ENCODE results near the gene FBXO34.

The FBXO34 gene

DNA sequence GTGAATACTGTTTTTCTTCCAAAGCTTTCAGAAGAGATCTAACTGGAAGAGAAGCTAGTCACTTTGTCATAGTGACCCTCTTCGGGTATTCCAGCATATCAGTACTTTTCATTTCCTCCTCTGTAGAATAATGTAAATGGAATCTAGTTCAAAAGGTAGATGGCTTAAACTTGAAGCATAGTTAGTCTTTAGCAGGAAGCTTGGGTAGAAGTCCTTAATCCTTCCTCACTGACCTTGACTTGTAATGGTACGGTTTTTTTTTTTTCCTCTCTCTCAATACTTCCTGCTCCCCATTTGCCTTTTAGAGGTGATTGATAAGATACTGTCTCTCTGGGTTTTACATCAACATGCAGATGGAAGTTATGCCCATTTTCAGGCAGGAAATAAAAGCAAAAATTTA, 1.7 kb downstream of the FBXO34 start:
- no peak for DNase-seq

DNA sequence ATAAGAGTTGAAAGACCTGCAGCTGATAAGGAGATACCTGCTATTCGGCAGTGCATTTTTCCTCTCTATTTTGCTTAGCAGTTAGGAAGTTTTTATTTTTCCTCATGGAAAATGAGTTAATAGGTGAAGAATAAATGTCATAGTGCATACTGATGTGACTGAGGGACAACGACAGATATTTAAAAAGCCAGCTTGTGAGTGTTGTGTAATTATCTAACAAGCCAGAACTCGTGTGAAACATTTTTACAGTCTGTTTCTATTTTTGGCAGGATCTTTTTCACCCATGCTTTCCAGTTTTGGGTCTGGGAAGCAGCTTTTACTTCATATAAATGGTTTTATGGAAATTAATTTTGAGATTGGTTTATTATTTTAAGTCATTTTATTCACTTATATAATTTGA, 2.9 kb downstream of the FBXO34 start:
- no peak for DNase-seq

DNA sequence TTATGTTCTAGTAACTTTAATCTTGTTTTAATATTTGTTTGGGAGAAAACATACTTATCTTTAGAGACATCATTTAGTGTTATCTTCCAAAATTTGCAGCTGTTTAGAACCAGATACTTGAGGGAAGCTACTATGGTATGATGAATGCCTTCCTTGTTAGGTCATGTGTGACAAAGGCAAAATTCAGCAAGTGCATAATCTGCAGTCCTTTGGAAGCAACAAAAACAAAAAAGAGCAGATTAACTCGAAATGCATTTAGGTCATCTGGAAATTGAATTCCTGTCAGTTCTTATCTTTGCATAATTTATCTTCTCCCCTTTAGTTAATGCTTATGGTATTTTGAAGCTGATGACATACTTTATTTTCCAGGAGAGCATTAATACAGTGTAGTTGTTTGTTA, 3.5 kb downstream of the FBXO34 start:
- DNase-seq: no peak

DNA sequence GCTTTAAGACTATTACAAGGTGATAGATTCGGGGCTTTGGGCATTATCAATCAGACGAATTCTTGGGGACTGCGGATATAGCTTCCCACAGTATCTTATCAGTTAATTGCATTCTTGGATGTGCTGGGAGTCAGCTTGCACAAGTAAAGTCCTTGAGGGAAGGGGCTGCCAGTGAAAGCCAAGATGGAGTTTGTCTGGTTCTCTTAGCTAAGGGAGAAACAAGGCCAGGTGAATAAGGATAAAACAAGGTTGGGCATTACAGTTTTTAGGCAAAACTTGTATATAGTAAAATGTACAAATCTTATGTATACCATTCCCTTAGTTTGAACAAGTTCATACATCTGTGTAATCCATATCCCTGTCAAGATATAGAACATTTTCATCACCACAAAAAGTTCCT, 5.5 kb downstream of the FBXO34 start:
- no peak for DNase-seq

DNA sequence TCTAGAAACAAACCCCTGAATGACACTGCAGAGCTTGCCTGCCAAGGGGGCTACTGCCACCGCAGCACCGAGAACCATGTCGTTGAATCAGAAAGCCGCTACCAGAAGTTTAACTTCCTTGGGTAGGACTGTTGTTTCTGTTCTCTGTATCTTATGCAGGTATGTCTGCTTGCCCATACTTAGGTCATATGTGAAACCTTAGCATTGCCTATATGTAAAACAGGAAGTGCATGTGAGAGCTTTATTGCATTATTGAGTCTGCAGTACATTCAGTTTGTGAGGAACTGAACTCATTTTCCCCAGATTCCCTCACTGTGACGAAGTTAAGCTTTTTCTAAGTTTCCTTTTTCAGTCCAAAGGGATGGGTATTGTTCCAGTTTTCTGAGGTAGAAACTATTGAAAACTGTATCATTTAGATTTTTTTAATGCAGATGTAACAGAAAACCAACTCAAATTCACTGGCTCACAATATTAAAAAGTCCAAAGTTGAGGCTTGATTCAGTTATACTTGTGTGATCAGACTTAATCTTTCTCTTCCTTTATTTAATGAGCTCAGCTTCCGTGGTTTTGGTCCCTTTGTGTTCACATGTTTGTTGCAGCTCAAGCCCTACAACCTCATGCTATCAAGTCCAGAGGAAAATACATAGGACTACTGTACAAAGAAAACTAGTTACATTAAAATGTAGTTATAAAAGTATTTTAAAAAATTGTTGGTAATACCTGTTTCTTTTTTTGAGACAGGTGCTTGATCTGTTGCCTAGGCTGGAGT, 6.9 kb downstream of the FBXO34 start:
- DNase-seq: peak; percentile 27

DNA sequence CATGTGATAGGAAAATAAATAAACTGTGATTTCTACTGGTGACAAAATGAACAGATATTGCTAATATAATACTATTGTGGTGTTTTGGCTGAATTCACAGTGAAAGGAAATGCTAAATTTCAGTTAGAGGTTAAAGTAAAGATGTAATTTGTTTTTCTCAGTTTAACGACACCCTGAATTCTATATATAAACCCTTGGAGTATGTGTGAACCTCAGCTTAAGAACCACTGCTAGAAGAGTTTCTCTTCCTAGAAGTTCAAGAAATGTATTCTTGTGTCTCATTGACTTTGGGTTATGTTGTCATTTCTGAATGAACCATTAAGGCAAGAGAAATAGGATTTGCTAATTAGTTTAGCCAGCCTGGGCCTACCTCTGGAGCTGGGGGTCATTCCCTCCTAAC, 8.2 kb downstream of the FBXO34 start:
- no peak for DNase-seq

DNA sequence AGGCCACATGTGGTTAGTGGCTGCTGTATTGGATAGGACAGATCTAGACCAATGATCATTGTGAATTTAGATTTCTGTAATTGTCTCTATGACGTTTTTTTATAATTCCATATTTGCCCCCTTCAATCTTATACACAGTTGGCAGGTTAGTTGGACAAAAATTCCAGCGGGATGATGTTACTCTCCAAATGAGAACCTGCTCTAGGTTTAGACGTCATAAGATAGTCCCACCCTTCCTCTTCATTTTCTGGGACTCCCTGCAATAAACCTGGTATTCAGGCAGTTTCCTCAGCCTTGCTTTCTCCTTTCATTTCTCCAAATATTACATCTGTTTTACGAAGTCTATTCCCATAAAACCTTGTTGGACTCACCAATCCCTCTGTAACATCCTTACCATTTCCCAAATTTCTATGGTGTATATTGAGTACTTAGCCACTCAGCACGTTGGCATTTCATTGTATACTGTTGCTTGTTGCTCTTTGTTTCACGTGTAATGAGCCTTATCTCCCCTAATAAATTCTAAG, 10.2 kb downstream of the FBXO34 start:
- DNase-seq: no peak

DNA sequence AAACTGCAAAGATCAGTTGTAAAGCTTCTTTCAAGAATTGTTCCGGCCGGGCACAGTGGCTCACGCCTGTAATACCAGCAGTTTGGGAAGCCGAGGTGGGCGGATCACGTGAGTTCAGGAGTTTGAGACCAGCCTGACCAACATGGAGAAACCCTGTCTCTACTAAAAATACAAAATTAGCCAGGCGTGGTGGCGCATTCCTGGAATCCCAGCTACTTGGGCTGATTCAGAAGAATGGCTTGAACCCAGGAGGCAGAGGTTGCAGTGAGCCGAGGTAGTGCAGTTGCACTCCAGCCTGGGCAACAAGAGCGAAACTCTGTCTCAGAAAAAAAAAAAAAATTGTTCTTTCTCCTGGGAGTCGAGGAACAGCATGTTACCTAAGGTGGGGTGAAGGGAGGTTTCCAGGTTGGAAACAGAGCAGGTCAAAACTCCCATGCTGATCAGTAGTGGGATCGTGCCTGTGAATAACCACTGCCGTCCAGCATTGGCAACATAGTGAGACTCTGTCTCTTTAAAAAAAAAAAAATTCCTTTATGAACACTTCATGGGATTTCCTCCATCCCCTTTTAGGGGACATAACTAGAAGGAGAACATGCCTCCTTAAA, 13.9 kb downstream of the FBXO34 start:
- DNase-seq: no peak

DNA sequence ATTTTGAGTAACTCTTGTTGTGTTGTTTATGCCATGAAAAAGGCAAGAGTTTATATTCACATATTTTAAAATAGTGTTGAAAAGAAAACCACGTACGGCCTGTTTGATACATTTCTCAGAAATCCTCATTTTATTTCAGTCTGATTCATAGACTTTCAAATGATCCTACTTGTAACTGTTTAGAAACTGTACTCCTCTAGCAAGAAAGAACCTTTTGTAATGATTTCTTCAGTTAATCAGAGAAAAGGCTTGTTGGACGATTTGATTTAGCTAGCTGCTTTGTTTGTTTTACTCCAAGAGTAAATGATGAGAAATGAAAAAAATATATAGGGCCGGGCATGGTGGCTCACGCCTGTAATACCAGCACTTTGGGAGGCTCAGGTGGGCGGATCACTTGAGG, 17.2 kb downstream of the FBXO34 start:
- no peak for DNase-seq

DNA sequence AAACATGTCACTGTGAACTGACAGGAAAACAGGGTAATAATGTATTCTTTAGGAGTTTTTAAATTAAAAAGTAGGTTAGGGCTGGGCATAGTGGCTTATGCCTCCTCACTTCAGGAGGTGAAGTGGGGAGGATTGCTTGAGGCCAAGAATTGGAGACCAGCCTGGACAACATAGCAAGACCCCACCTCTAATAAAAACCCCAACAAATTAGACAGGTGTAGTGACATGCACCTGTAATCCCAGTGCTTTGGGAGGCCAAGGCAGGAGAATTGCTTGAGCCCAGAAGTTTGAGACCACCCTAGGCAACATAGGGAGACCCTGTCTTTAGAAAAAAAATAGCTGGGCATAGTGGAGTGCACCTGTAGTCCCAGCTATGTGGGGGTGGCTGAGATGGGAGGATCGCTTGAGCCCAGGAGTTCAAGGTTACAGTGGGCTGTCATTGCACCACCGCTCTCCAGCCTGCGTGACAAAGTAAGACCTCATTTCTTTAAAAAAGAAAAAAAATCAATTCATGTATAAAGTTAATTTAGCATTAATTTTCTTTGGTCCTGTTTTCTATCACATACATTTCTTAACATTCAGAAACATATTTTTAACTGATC, 20.4 kb downstream of the FBXO34 start:
- DNase-seq: no peak

DNA sequence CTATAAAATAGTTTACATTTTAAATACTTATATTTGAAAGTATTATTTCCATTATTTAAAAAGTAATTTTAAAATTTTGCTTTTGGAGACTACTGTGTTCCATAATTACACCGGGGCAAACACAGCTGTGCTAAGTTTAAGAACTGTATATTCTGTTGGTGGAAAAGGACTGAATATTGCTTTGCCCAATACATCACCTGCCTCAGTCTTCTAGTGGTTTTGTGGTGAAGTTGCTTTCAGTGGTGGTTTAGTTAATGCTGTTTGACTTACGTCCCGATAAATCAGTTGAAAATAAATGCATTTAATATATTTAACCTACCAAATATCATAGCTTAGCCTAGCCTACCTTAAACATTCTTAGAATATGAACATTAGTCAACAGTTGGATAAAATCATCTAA, 23.4 kb downstream of the FBXO34 start:
- no peak for DNase-seq

DNA sequence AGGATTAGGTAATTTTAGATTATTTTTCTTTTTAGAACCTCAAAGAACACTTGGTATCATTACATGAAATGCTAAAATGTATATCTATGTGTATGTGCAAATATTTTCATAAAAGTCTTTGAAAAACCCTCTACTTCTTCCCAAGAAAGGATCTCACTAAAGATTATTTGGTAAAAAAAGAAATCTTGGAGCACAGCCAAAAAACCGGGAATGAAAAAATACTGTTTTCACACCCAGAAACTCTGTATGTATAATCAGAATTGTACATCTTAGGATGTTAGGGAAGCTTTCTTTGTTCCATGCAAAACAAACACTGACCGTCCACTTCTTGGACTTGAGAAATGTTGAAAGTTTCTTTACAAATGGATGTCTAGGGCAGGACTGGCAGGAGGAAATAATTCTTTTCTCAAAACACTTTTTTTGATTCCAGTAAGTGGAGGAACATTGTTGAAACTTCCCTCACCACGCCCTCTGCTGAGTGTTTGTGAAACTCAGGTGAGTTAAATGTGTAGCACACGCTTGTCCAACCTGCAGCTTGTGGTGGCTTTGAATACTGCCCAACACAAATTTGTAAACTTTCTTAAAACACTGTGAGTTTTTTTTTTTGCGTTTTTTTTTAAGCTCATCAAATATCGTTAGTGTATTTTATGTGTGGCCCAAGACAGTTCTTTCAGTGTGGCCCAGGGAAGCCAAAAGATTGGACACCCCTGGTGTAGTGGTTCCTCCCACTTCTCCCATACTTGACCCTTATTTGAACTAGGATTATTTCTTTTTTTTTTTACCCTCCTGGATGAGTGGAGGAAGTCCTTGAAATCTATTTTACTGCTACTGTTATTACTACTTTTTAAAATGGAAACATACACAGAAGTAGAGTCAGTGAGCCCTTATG, 26.6 kb downstream of the FBXO34 start:
- peak; percentile 39 for DNase-seq

DNA sequence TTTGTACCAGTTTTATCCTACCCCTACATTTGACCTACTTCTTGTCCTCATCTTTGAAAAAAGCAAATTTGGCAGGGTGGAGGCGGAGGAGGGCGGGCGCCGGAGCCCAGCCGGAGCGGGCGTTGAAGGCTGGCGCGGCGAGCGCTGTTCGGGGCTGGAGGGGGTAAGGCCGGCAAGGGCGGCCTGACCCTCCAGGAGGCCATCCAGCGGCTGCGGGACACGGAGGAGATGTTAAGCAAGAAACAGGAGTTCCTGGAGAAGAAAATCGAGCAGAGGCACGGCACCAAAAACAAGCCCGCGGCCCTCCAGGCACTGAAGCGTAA, 27.2 kb downstream of the FBXO34 start:
- DNase-seq: no peak

DNA sequence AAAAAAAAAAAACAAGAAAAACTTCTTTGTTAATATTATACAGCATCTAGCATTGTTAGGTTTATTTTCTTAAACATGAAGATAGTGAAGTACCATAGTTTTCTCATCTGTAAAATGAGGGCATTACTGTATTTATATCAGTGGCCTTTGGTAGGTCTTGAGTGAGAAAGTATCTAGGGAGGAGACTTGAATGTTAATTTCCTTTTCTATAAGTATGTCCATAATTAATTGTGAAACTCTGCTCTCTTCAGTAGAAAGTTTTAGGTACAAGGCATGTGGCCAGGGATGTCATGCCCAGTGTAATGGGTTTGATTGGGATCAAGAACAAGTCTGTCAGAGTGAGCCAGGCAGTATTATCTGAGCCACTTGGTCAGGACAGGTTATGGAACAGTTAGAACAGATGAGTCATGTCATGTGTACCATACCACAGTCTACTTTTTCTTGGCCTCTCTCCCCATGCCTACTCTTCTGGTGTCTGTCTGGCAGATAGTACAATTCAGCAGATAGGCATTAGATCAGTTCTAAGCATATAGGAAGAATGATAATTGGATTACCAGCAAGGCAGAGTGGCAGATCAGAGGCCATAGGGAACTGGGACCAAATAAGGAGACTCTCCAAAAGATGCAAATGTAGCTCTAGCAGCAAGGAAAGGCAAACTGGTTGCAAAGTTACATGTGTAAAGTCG, 30.4 kb downstream of the FBXO34 start:
- no peak for DNase-seq

DNA sequence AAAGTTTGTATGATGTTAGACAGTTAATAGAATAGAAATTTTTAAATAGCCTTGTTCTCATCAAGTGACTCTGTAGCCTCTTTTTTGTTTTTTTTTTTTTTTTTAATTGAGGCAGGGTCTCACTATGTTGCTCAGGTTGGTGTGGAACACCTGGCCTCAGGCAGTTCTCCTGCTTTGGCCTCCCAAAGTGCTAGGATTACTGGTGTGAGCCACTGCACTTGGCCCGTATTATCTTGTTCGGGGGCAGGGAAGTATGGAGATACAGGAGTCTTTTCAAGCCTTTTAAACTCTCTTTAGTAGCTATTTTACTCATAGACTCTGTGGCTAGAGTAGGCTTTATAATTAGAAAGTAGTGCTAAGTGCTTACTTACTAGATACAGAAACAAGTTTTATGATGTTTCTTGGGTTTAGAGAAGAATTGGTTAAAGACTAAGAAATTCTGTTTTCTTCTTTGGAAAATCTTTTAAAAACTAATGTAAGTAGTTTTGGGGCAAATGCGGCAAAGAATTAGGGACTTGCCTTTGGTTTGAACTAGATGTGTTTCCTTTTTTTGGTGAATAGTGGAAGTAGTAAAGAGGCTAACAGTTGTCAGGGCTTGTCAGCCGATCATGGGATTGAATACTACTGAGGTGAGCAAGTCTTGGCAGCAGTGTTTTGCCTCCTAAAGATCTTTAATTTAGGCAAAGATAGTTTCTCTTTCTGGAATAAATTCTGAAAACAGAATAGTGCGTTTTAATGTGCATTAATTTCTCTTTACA, 31.3 kb downstream of the FBXO34 start:
- DNase-seq: no peak

DNA sequence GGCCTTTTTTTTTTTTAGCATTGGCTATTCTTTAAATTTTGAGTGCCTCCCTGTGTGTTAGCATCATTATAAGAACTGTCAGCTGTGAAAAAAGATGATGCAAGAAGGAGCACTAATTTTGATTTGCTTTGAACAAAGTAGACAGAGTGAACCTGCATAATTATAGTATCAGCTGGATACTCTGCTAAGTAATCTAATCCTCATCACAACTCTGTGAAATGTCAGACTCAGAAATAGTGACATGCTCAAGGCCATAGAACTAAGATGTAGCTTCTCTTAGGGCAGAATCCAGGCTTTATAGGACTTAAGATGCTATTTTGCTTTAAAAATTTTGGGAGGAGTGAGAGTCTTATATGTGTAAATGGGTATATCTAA, 31.9 kb downstream of the FBXO34 start:
- no peak for DNase-seq

DNA sequence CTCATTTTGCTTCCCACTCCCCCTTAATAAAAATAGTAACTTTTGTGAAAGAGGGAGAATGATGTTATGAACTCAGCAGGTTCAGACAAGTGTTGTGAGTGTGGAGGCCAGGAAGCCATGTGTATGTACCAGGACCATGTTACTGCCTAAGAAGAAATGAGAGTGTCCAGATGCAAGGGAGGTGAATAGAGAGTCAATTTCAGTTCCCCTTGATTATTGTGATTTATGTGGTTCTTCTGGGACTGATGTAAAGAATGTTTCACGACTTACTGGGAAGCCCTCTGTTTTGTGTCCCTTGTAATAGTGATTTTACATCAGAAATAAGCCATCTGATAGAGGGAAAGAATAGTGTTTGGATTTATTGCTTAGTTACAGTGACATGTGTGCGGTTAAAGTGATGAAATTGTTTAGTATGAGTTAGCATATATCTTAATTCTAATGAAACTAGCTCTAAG, 32.5 kb downstream of the FBXO34 start:
- DNase-seq: no peak

DNA sequence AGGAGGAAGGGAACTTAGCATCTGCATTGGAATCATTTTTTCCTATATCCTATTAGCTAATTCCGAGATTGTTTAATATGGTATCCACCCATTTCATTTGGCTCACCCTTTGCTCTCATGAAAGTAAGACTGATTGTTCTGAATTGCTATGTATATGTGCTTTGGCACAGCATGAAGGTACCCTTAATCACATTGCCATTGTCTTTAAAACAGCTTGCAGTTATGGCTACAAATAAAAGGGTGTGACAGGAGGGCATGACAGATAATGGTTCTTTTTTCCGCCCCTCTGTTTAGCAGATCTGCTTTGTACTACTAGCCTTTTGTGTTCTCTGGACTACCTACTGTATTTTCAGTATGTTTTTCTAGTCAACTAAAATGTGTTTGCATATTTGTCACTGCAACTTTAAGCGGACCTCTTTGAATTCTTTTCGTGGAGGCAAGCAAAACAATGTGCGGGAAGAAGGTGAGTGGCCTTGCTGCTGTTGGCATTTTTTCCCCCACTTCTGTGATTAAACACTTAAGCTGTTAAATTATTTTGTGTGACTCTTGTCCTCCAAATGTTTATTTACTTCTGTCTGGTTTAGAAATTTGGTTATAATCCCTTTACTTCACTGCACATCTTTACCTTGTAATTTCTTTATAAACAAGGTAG, 35.8 kb downstream of the FBXO34 start:
- DNase-seq: no peak

DNA sequence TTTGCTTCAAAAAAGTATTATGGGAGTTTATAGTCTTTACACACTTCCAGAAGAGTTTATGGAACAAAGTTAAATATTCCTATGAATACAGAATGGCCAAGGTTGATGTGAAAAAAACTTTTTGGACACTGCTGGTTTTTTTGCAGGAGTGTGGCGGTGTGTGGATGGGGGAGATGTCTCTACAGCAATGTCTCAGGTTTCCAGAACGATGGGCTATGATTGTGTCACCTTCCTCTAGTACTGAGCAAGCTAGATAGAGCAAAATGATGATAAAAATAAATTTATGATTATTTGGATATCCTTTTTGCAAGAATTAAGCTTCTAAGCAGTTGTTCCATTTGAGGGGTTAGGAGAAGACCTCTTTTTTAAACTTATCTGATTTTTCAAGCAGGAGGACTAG, 37.9 kb downstream of the FBXO34 start:
- no peak for DNase-seq

DNA sequence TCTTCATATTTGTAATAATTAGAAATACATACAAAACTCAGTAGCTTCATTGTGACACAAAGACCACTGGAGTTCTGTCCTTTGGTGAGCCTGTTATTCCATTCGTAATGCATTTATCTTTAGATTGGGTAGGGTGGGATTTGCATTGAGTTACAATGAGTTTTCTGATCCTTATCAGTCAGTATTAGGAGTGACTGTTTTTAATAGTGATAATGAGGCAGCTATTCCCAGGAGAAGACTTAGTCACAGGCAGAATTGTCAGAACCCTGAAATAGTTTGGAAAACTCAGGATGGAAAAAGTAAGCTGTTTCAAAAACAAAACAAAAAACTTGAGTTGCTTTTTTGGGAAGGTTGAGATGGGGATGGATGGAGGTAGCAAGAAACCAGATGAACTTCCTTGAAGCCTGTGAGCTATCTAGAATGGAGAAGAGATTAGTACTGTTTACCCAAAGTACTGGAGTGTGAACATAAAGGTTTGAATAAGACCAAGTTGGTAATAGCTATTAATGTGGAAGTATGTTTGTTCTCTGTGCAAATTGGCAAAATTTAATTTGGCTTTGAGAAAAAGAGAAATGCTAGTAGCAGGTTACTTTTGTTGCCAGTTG, 38.6 kb downstream of the FBXO34 start:
- DNase-seq: no peak
